HS-27A (cell line): ENCODE data around the gene PLEKHA7.
"Not testable (repeated sequence)": the region's sequence is repeated elsewhere in the genome, so short reads cannot be mapped to it uniquely, and the experiment has no call there.

ENCODE experiments used
- DNase-seq: peaks from one replicate; pipeline ENCODE4 v3.0.0-alpha.2; 2012; ENCODE audit warnings: low read depth, missing footprints

Gene PLEKHA7

GRCh38 chr11:16909359-16910035 lies 104.7 kb downstream of the PLEKHA7 start:
- DNase-seq = no peak

GRCh38 chr11:16905375-16905774 lies 108.8 kb downstream of the PLEKHA7 start:
- DNase-seq = no peak

GRCh38 chr11:16904761-16905160 lies 109.5 kb downstream of the PLEKHA7 start:
- not testable (repeated sequence) for DNase-seq

- no peak for DNase-seq
Measured at GRCh38 chr11:16902781-16903378, 111.3 kb downstream of the PLEKHA7 start.

- DNase-seq = no peak
Measured at GRCh38 chr11:16902182-16902581, 112.0 kb downstream of the PLEKHA7 start.

GRCh38 chr11:16900491-16900890 lies 113.7 kb downstream of the PLEKHA7 start:
- no peak for DNase-seq

GRCh38 chr11:16899708-16900303 lies 114.4 kb downstream of the PLEKHA7 start:
- DNase-seq = no peak

- no peak for DNase-seq
Measured at GRCh38 chr11:16898274-16898985, 115.8 kb downstream of the PLEKHA7 start.

- DNase-seq = no peak
Measured at GRCh38 chr11:16897470-16898061, 116.6 kb downstream of the PLEKHA7 start.

- no peak for DNase-seq
Measured at GRCh38 chr11:16896729-16897469, 117.3 kb downstream of the PLEKHA7 start.

- DNase-seq = no peak
Measured at GRCh38 chr11:16895306-16895705, 118.9 kb downstream of the PLEKHA7 start.

GRCh38 chr11:16893456-16894066 lies 120.7 kb downstream of the PLEKHA7 start:
- DNase-seq = no peak

- DNase-seq = peak; percentile 92
Measured at GRCh38 chr11:16891964-16892363, 122.2 kb downstream of the PLEKHA7 start.

GRCh38 chr11:16891165-16891564 lies 123.0 kb downstream of the PLEKHA7 start:
- DNase-seq = peak; percentile 57

- no peak for DNase-seq
Measured at GRCh38 chr11:16890442-16890841, 123.8 kb downstream of the PLEKHA7 start.

- no peak for DNase-seq
Measured at GRCh38 chr11:16889905-16890304, 124.3 kb downstream of the PLEKHA7 start.

GRCh38 chr11:16889010-16889409 lies 125.2 kb downstream of the PLEKHA7 start:
- not testable (repeated sequence) for DNase-seq

- not testable (repeated sequence) for DNase-seq
Measured at GRCh38 chr11:16887887-16888286, 126.3 kb downstream of the PLEKHA7 start.

- DNase-seq = no peak
Measured at GRCh38 chr11:16883174-16883573, 131.0 kb downstream of the PLEKHA7 start.

GRCh38 chr11:16881766-16882165 lies 132.4 kb downstream of the PLEKHA7 start:
- no peak for DNase-seq

- DNase-seq = no peak
Measured at GRCh38 chr11:16881074-16881709, 133.0 kb downstream of the PLEKHA7 start.
